Hematopoietic multipotent progenitor cell (in vitro differentiated cells): ENCODE measurements around the gene PSD4. TPM values are rescaled to one million over a fixed set of nuclear protein-coding genes. Genes with fewer than 3 reads are reported as not detected.

Experiments used
- DNase-seq, 3 donors: peaks; one replicate each; pipeline ENCODE4 v3.0.0-alpha.2; 2011 to 2015; ENCODE audit warnings: low read depth in 2 of 3, low spot score in 2 of 3
- total RNA-seq: library from RNA; depleted of rRNA; stranded (reverse); fragments of >200 nt; gene quantifications from one replicate; pipeline ENCODE4 v1.2.3, GENCODE V29; 2012

The PSD4 gene
- 68.7 TPM for total RNA-seq

DNA sequence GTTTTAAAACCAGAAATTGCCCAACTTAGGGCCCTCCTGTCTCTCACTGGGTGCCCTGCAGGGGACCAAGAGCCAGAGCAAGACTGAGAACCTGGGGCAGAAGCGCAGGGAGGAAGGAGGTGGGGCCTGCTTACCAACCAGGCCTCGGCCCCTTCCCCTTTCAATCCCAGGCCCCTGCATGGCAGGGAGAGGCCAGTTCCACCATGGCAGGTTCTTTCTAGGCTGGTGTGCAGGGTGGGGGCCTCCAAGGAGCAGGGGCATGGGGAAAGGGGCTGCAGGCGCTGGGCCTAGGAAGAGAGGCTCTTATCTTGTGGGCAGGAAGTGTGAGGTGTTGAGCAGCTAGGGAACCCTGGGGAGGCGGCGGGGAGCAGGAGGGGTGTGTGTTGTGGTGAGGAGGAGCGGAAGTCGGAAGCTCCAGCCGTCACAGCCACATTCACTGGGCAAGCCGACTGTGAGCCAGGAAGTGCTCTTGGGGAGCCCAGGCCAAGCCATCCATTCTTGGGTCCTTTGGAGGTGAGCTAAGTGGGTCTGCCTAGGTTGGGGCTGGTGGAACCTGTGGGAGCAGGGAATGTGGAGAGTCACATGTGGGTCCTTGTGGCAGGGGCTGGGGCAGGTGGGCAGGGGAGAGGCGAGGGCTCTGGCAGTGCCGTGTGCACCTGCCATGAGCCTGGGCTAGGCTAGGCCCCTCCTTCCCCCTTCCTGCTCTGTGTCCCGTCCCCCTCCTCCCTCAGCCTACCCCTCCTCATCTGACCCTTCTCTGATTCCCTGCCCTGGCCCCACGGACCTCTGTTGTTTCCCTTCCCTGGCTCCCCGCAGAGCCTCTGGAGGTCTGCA lies at the start of gene PSD4:
TSS of gene PSD4 (plus strand) at position 430 of the 834 bp plus-strand sequence. CDS start 8,486 bp downstream, outside the sequence.
- DNase-seq = peak; percentile 65 to 88 (median 85)

DNA sequence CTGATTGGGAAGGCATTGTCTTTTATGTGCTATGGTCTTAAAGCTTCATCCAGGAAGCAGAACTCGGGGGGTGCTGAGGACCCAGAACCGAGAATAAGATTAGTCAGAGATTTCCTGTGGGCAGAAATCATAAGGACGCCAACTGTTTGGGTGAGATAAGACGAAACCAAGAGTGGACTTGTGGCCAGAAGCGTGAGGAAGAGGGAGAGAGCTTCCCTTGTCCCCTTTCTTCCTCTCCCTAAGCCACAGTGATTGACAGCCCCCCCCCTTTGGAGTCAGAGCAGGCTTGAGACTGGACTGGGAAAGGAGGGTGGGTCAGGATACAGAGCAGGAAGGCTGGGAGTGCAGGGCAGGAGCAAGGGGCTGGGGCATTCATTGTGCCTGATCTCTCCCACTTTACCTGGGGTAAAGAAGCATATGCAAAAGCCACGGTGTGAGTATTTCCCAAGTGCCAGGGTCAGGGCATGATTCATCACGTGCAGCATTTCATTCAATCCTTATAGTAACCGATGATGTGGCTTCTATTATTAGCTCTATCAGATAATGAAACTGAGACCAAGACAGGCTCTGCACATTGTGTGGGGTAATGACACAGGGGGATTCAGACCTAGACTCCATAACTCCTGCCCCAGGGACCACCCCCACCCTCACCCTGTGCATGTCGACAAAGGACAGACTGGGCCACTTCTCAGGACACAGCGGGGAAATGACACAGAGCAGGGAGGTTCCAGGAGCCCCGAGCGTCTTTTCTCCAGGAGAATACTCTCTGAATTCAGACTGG lies 49.4 kb upstream of the PSD4 start:
- DNase-seq = peak in 2 of 3 donors; percentile 84 to 93

DNA sequence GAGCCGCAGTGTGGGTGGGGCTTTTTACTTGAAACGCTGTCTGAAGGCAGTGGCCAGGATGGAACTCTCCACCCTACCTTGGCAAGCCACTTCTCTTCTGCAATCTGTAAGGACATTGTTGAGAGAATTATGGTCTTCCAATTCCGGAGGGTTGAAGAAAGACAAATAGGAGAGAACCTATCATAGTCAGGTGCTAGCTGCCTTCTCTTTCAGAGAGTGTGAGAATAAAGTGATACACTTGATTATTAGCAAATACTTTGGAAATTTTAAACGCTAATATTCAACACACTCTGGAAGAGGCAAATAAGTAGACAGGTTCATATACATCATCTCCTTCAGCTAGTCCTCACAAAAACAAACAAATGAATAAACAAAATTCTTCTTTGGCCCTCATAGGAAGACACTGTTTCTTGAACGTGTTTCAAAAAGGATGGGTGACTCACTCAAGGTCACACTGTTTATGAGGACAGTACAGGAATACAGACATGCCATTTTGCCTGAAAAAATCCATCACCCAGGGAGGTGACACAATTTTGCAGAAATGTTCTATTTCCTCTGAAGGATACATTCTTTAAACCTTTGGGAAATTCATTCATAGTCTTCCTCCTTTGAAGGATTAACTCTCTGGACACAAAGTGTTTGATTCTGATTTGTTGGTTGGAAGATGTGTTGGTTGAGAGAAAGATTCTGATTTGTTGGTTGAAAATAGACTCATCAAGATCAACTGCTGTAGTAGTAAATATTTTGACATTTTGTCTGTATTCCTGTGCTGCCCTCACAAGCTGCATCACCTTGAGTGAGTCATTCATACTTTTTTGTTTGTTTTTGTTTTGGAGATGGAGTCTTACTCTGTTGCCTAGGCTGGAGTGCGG lies 48.6 kb upstream of the PSD4 start:
- no peak for DNase-seq

DNA sequence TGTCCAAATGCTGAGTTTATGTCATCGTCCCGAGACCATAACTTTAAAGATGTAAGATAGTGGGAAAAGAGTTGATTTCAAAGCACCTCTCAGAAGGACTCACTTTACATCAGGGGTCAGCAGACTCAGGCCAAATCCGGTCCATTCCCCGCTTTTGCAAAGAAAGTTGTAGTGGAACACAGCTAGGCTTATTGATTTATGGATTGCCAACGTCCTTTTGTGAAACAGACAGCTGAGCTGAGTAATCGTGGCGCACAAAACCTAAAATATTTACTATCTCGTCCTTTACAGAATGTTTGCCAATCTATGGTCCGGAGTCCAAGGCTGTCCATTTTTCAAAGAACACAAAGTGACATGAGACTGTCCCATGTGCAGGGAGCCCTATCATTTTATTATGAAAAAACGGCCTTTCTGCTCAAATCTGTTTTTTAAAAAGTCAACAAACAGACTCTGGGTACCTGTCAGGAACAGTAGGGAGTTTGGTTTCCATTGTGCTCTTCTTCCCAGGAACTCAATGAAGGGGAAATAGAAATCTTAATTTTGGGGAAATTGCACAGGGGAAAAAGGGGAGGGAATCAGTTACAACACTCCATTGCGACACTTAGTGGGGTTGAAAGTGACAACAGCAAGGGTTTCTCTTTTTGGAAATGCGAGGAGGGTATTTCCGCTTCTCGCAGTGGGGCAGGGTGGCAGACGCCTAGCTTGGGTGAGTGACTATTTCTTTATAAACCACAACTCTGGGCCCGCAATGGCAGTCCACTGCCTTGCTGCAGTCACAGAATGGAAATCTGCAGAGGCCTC lies 46.7 kb upstream of the PSD4 start, which contains the start of gene IL1RN:
TSS of gene IL1RN (plus strand) at position 754 of the 801 bp plus-strand sequence. CDS start at position 781, 27 bp downstream.
- DNase-seq = no peak

DNA sequence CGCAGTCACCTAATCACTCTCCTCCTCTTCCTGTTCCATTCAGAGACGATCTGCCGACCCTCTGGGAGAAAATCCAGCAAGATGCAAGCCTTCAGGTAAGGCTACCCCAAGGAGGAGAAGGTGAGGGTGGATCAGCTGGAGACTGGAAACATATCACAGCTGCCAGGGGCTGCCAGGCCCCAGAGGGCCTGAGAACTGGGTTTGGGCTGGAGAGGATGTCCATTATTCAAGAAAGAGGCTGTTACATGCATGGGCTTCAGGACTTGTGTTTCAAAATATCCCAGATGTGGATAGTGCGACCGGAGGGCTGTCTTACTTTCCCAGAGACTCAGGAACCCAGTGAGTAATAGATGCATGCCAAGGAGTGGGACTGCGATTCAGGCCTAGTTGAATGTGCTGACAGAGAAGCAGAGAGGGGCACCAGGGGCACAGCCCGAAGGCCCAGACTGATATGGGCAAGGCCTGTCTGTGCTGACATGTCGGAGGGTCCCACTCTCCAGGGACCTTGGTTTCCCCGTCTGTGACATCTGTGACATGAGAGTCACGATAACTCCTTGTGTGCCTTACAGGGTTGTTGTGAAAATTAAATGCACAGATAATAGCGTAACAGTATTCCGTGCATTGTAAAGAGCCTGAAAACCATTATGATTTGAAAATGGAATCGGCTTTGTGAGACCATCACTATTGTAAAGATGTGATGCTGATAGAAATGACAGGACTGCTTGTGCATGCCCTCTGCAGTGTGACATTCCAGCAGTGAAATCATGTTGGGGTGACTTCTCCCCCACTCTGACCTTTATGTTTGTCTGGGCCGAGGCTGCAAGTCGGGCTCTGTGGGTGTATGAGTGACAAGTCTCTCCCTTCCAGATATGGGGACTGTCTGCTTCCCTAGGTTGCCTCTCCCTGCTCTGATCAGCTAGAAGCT lies 45.9 kb upstream of the PSD4 start:
- no peak for DNase-seq

DNA sequence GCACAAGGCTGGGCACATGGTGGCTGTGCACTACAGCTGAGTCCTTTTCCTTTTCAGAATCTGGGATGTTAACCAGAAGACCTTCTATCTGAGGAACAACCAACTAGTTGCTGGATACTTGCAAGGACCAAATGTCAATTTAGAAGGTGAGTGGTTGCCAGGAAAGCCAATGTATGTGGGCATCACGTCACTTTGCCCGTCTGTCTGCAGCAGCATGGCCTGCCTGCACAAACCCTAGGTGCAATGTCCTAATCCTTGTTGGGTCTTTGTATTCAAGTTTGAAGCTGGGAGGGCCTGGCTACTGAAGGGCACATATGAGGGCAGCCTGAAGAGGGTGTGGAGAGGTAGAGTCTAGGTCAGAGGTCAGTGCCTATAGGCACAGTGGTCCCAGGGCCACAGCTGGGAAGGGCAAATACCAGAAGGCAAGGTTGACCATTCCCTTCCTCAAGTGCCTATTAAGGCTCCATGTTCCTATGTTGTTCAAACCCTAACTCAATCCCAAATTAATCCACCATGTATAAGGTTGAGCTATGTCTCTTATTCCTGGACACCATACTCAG lies 44.2 kb upstream of the PSD4 start:
- no peak for DNase-seq

DNA sequence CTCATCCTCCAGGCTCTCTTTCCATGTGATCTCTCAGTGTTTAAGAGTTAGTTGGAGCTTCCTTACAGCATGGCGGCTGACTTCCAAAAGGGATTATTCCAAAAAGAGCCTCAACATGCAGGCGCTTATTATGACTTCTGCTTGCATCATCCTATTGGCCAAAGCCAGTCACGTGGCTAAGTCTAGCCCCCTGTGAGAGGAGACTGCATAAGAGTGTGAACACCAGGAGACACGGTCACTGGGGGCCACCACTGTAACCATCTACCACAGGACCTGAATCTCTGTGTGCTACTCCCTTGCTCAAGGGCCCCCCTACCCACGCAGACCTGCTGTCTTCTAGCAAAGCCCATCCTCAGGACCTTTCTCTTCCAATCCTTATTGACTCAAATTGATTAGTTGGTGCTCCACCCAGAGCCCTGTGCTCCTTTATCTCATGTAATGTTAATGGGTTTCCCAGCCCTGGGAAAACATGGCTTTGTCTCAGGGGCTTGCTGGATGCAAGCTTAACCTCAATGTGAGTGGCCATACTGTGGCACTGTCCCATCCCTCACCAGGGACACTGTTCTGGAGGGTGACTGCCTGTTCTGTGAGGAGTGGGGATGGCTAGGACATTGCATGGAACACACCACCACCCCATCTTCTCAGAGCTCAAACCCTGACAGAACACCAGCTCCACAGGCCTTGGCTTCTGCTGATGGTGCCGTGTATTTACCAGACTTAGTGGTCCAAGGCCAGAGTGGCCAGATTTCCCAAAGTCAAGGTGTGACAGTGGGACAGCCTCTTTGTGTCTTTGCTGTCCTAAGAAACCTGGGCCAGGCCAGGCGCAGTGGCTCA lies 42.2 kb upstream of the PSD4 start:
- no peak for DNase-seq

DNA sequence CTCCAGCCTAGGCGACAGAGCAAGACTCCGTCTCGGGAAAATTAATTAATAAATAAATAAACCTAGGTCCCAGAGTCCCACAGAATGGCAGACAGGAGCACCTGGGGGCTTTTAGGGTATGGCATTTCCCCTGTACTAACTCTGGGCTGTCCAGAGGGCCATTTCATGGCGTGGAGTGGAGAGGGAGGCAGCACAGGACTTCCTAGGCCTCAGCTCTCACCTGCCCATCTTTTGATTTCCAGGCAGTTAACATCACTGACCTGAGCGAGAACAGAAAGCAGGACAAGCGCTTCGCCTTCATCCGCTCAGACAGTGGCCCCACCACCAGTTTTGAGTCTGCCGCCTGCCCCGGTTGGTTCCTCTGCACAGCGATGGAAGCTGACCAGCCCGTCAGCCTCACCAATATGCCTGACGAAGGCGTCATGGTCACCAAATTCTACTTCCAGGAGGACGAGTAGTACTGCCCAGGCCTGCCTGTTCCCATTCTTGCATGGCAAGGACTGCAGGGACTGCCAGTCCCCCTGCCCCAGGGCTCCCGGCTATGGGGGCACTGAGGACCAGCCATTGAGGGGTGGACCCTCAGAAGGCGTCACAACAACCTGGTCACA lies 41.3 kb upstream of the PSD4 start:
- no peak for DNase-seq

DNA sequence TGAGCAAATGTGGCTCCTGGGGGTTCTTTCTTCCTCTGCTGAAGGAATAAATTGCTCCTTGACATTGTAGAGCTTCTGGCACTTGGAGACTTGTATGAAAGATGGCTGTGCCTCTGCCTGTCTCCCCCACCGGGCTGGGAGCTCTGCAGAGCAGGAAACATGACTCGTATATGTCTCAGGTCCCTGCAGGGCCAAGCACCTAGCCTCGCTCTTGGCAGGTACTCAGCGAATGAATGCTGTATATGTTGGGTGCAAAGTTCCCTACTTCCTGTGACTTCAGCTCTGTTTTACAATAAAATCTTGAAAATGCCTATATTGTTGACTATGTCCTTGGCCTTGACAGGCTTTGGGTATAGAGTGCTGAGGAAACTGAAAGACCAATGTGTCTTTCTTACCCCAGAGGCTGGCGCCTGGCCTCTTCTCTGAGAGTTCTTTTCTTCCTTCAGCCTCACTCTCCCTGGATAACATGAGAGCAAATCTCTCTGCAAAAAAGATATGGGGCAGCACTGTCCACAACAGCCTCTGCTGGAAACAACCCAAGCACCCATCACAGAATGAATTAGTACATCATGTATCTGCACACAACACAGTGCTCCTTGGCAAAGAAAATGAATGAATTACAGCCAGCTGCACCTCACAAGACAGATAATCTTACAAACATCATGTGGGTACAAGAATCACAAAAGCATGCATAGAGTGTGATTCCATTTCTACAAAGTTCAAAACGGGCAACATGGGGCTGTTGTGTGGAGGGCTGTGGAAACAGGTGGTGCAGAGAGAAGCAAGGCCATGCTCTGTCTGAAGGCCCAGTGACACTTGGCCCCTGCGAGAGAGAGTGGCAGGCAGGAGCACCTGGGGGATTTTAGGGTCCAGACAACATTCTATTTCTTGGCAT lies 39.8 kb upstream of the PSD4 start:
- DNase-seq = no peak

DNA sequence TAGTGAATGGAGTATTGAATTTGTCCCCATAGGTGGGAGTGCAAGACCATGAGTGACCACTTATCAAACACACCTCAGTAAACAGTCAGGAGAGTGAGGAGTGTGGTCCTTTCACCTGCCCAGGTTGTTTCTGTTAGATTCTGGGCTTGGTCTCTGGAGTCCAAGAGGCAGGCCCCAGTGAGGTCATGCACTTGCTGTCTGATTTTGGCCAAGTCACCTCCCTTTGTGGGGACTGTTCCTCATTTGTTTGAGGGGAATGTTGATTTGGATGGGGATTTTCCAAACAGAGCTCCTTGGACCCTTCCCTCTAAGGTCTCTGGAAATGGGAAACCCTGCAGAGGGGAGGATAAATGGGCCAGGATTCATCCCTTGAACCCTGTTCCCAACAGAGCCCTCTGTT lies 39.1 kb upstream of the PSD4 start:
- DNase-seq = no peak

DNA sequence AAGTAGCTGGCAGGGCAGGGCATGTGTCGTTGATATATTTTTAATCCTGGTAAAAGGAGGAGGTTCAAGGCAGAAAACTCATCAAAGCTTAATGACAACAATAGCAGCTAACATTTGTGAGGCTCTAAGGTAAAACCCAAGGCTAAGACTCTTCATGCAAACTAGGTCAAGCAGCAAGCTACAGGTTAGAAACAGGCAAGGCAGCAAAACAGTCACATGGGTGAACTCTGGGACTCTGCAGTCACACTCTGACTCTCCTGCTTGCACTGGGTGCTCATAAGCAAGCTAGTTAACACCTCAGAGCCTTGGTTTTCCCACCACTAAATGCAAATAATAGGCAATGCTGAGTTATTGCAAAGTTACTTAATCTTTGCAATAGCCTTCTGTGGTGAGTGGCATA lies 38.5 kb upstream of the PSD4 start:
- no peak for DNase-seq

DNA sequence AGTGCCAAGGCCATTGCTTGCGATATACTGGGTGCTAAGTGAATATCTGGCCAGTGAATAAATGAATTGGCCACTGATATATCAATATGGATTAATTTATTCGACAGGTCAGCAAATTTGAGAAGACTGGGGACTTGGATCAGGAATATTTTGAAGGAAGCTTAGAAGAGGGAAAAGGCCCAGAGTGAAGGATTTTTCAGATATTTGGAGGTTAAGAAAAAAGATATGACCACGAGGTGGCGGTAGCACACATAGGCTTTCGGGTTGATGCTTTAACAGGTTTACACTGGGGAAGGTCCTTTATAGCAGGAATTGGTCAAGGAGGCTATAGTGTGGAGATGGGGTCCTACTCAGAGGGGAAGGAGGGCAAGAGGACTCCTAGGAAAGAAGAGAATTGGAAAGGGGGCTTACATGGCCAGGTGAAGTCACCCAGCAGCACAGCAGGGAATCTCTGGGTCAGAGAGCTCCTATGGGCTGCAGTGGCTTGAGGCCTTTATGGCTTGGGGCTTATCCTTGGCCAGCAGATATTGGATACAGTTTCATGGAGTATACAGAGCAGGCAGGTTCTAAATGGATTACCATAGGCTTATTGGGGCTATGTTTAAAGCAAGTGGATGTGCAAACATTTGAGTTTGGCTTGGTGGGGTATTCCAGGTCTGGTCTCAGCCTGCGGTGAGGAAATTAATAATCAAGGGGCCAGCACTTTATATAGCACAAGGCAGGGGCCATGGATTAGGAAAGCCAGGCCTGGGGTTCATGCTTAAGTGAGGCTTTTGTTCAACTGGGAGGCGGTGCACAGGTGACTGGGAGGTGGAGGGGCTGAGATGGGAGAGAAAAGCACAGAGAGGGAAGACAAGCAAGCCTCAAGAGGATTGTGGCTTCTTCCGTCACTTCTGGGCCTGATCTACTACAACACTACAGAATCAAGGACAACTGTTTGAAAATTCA lies 36.7 kb upstream of the PSD4 start:
- peak in 2 of 3 donors; percentile 36 to 57 for DNase-seq

DNA sequence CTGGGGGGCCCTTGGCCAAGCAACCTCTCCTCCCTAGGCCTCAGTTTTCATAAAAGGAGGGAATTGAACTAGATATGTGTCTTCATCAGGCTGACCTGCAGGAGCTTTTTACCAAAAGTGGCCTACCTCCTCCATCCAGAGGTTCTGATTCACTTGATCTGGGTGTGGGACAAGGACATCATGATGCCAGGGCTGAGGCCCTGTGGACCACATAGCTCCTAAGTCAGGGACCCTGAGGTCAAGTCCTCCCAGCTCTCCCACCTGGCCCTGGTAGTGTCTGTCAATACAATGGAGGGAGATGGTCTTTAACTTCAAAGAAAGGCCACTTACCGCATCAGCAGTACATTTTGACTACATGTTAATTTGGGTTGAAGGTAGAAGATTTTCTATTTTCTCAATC lies 35.9 kb upstream of the PSD4 start:
- no peak for DNase-seq

DNA sequence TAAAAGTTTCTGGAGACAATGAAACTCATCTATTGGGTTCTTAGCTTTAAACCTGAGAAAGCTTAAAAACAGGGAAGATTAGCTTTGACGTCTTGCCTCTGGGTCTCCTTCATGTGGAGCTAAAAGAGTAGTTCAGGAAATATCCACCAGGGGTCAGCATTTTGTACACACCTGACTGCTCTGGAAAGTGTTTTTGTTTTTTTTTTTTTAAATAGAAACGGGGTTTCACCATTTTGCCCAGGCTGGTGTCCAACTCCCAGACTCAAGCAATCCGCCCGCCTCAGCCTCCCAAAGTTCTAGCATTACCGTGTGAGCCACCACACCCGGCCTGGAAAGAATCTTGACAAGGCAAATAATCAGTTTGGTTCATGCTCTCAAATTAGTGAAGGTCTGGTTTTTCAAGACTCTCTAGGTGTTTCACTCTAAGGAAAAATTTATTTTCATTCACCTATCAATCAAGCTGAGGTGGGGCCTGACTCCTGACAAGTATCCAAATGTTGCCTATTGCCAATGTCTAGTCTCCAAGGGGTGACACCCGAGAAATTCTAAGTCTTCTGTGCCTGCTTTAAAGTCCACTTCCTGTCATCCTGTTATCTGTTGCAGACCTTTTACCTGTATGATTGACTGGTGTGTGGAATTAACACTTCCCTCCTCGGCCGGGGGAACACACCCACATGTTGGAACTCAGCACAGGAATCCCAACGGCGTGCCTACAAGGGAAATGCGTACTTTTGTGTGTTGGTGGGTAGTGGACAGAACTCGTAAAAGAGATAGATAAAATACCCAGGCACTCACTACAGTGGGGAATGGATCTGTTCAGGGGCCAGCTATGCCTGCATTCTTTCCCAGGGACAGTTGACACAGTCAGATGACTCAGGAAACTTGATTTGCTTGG lies 35.1 kb upstream of the PSD4 start:
- DNase-seq = peak; percentile 63 to 91 (median 77)
